Left ventricle myocardium inferior (tissue), 1 donor: Measurements from ENCODE around the gene DPY19L2. TPM values are rescaled to one million over a fixed set of nuclear protein-coding genes. Genes with fewer than 3 reads are reported as not detected.
A peak's percentile ranks its signal among the peaks of the same experiment; 100 is the strongest.
"Not testable (repeated sequence)": the region's sequence is repeated elsewhere in the genome, so short reads cannot be mapped to it uniquely, and the experiment has no call there.

Experiments
- DNase-seq: peaks from one replicate; pipeline ENCODE4 v3.0.0-alpha.2; 2020
- H3K27ac ChIP-seq: fragments of 200-600 bp; replicated peaks from 2 replicates; pipeline ENCODE4 v1.8.0; 2021
- H3K27me3 ChIP-seq: fragments of 200-600 bp; 2 replicates; pipeline ENCODE4 v1.8.0; 2021; ENCODE audit warnings: low read depth
- H3K36me3 ChIP-seq: fragments of 200-600 bp; 2 replicates; pipeline ENCODE4 v1.8.0; 2021
- H3K4me1 ChIP-seq: fragments of 200-600 bp; 2 replicates; pipeline ENCODE4 v1.8.0; 2021
- H3K4me3 ChIP-seq: fragments of 200-600 bp; 2 replicates; pipeline ENCODE4 v1.8.0; 2021; ENCODE audit warnings: mild to moderate bottlenecking, moderate library complexity
- H3K9me3 ChIP-seq: fragments of 200-600 bp; replicated peaks from 2 replicates; pipeline ENCODE4 v1.8.0; 2021
- intact Hi-C: fragments of 100-400 bp; cut with micrococcal nuclease; formaldehyde crosslinking; loops from one replicate; pipeline ENCODE4 v1.11.0; 2022
- total RNA-seq: library from RNA; stranded (reverse); fragmentation: NEBNext Ultra II Directional; extraction: Animal tissue kit (Norgen Biotek cat#: 25700); gene quantifications from one replicate; pipeline ENCODE4 v1.2.1, GENCODE V29; 2021
- donor health status: DM: no; HTN: yes; CAD: no; lungs with severe emphysema.

Gene DPY19L2
- total RNA-seq, 1 donor from 2014 or later: 52.1 TPM

DNA sequence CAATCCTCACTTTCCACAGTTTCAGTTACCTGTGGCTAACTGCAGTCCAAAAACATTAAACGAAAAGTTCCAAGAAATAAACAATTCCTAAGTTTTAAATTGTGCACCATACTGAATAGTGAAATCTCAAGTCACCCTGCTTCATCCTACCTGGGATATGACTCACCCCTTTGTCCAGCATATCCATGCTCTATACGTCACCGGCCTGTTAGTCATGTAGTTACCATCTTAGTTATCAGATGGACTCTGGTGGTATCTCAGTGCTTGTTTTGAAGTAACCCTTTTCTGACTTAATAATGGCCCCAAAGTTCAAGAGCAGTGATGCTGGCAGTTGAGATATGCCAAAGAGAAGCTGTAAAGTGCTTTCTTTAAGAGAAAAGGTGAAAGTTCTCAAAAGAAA, 83.9 kb downstream of the DPY19L2 start:
- H3K4me3 ChIP-seq, intact Hi-C loops, H3K27ac ChIP-seq, H3K4me1 ChIP-seq, DNase-seq, H3K9me3 ChIP-seq, H3K27me3 ChIP-seq, H3K36me3 ChIP-seq: not testable (repeated sequence)

DNA sequence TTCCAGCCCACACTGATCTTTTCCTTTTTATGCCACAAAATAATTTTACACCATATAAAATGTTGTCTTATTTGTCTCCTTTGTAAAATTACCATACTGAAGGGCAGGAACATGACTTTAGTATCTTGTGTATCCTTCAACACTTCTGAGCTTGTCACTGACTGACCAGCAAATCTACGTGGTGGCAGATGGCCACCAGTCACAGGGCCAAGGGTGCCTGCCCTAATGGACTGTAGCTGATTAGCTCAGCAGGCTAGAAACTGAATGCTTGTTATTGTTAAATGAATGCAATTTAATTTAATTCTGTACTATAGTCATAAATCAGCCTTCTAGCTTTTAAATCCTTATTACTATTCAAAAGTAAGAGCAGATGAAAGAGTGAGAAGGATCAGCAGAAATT, 85.0 kb downstream of the DPY19L2 start:
- H3K4me3 ChIP-seq, intact Hi-C loops, H3K9me3 ChIP-seq, H3K36me3 ChIP-seq, H3K27me3 ChIP-seq, H3K4me1 ChIP-seq: not testable (repeated sequence)
- peak overlapping the region; percentile 59 for H3K27ac ChIP-seq
- peak; percentile 30 for DNase-seq

DNA sequence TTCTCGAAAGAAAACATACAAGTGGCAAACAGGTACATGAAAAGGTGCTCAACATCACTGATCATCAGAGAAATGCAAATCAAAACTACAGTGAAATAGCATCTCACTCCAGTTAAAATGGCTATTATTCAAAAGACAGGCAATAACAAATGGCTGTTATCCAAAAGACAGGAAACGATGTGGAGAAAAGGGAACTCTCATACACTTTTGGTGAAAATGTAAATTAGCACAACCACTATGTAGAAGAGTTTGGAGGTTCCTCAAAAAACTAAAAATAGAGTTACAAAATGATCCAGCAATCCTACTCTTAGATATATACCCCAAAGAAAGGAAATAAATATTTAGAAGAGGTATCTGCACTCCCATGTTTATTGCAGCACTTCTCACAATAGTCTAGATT, 90.7 kb downstream of the DPY19L2 start:
- intact Hi-C loops: not testable (repeated sequence)

DNA sequence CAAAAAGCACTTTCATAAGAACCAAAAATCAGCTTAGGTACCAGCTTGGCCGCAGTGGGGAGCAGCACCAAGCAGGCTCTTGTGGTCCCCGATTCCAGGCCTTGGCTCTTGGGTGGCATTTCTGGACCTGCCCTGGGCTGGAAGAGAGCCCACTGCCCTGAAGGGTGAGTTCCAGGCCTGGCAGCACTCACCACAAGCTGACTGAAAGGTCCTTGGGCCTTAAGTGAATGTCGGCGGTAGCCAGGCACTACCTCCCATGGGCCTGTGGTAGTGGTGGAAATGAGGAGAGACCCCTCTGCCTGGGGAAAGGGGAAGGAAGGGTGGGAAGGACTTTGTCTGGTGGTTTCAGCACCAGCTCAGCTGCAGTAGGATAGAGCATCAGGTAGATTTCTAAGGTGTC, 96.3 kb downstream of the DPY19L2 start:
- H3K36me3 ChIP-seq, H3K4me1 ChIP-seq, H3K27ac ChIP-seq, H3K27me3 ChIP-seq, DNase-seq, H3K9me3 ChIP-seq, intact Hi-C loops, H3K4me3 ChIP-seq: not testable (repeated sequence)

More for the DNA sequence above, 90.7 kb downstream of the DPY19L2 start:
- not testable (repeated sequence) for H3K9me3 ChIP-seq, H3K4me1 ChIP-seq, DNase-seq, H3K27me3 ChIP-seq, H3K27ac ChIP-seq, H3K36me3 ChIP-seq, H3K4me3 ChIP-seq

DNA sequence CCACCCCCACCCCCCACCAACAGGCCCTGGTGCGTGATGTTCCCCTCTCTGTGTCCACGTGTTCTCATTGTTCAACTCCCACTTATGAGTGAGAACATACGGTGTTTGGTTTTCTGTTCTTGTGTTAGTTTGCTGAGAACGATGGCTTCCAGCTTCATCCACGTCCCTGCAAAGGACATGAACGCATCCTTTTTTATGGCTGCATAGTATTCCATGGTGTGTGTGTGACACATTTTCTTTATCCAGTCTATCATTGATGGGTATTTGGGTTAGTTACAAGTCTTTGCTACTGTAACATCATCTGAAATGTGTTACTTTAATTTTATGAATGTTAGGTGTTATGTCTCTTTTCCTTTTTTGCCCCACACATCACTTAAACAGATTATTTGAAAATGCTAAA, 109.8 kb downstream of the DPY19L2 start:
- H3K4me3 ChIP-seq, H3K4me1 ChIP-seq, H3K9me3 ChIP-seq, H3K36me3 ChIP-seq, intact Hi-C loops, DNase-seq, H3K27me3 ChIP-seq, H3K27ac ChIP-seq: not testable (repeated sequence)

DNA sequence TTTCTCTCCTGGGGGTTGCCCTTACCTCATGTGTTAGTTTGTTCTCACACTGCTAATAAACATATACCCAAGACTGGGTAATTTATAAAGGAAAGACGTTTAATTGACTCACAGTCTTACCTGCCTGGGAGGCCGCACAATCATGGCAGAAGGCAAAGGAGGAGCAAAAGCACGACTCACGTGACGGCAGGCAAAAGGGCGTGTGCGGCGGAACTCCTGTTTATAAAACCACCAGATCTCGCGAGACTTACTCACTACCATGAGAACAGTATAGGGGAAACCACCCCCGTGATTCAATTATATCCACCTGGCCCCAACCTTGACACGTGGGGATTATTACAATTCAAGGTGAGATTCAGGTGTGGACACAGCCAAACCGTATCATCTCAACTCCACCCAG, 116.9 kb downstream of the DPY19L2 start:
- H3K27me3 ChIP-seq, H3K9me3 ChIP-seq, H3K4me3 ChIP-seq, H3K36me3 ChIP-seq, H3K27ac ChIP-seq, DNase-seq, H3K4me1 ChIP-seq, intact Hi-C loops: not testable (repeated sequence)

DNA sequence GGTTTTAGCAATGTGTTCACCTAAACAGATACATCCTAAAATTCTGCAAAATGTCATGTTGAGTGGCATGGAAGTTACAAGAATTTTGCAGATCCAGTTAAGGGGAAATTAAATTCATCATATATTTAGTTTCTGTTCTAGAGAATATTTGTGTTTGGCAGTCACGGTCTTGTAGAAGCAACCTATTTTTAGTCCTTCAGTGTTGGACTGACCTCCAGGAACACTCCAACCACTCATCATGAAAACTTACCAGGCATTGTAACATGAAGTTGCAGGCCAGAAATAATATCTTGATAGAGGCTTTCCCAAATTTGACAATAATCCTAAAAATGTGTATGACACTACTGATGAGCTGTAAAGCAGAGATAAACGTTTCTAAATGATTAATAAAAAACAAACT, 119.3 kb downstream of the DPY19L2 start:
- H3K4me3 ChIP-seq, H3K4me1 ChIP-seq, H3K36me3 ChIP-seq, intact Hi-C loops, DNase-seq, H3K27me3 ChIP-seq, H3K9me3 ChIP-seq: not testable (repeated sequence)
- peak overlapping the region; percentile 66 for H3K27ac ChIP-seq

DNA sequence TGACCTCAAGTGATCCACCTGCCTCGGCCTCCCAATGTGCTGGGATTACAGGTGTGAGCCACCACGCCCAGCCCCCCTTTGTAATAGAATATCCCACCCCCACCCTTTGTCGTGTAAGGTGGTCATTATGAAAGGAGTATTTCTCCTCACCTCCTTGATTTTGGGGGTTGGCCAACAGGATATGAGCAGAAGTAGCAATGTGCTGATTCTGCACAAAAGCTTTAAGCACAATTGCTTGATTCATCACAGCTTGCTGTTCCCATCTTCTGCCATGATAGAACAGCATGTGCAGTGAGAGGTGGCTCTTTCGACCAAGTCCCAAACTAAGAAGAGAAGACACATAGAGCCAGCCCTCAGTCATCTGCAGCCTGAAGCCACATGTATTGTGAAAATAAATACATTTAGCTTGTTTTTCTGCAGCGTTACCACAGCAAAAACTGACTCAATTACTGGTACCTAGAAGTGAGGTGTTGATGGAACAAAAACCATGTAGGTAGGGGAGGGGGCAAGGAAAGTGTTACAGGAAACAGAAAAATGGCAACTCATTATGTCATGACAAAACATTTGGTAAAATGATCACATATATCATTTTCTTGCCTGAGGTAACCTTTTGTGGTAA, 122.9 kb downstream of the DPY19L2 start:
- H3K9me3 ChIP-seq, H3K27ac ChIP-seq, H3K36me3 ChIP-seq, DNase-seq, intact Hi-C loops, H3K27me3 ChIP-seq, H3K4me3 ChIP-seq, H3K4me1 ChIP-seq: not testable (repeated sequence)

DNA sequence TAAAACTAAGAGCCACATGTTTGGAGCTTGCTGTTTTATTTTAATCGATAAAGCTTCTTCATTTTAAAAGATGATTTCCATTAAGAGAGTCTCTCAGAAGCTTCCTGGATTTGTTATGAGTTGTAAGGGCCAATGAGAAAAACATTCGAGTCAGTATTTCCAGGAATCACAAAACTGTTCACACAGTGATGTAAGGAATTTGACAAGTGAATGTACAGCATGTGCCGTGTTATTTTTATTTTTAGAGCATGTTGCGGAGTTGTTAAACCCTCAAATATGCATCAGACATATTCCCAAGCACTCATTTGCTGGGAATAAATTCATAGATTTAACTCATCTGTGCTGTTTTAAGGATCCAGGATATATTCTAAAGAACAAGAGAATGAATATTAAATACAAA, 129.6 kb downstream of the DPY19L2 start:
- H3K27me3 ChIP-seq, H3K4me3 ChIP-seq, DNase-seq, H3K9me3 ChIP-seq, H3K36me3 ChIP-seq, intact Hi-C loops, H3K4me1 ChIP-seq: not testable (repeated sequence)
- H3K27ac ChIP-seq: peak overlapping the region; percentile 41

DNA sequence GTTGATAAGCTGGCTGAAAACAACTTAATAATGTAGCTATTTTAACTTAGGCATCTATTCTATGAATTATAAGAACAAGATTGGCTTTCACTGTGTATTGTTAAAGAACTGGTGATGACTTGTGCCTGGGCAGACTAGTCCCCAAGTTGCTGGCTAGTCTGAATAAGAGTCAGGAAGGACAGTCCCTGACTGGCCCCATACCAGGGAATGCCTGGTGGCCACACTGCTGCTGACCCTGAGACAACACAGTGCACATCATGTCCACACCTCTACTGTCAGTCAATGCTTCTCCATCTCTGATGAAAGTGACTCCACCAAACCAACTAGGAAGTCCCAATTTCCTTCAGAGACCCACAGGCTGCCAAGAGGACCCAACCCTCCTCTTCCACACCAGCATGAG, 130.5 kb downstream of the DPY19L2 start:
- DNase-seq, H3K27ac ChIP-seq, H3K27me3 ChIP-seq, H3K9me3 ChIP-seq, H3K4me3 ChIP-seq, H3K36me3 ChIP-seq, H3K4me1 ChIP-seq, intact Hi-C loops: not testable (repeated sequence)

DNA sequence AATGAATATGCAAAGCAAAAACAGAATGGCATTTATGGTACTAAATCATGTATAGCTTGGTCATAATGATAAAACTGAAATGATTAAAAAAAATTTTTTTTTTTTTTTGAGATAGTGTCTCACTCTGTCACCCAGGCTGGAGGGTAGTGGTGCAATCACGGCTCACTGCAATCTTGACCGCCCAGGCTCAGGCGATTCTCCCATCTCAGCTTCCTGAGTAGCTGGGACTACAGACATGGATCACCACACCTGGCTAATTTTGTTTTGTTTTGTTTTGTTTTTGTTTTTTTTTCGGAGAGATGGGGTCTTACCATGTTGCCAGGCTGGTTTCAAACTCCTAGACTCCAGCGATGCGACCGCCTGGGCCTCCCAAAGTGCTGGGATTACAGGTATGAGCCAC, 138.7 kb downstream of the DPY19L2 start:
- H3K4me1 ChIP-seq, intact Hi-C loops, DNase-seq, H3K27ac ChIP-seq, H3K4me3 ChIP-seq, H3K36me3 ChIP-seq, H3K27me3 ChIP-seq: not testable (repeated sequence)
- H3K9me3 ChIP-seq: peaks cover 10% of the 10 kb centered on the region
